ENCODE results near the gene MAMLD1. TPM values are rescaled to one million over a fixed set of nuclear protein-coding genes. Genes with fewer than 3 reads are reported as not detected.

MAMLD1 gene
- total RNA-seq, 3 donors from 2014 or later (not counting 1 experiment from before 2014, with no cell fraction given): 0.23 to 1.1 (median 0.45) TPM

GRCh38 chrX:150522494-150522893 is 159.4 kb downstream of the MAMLD1 start:
- Mint-ChIP-seq H3K4me1 (no peaks in the 10 kb centered on the region), H3K9me3 (no peaks in the 10 kb centered on the region), H3K4me3 (no peak overlapping the region), H3K36me3 (no peaks in the 10 kb centered on the region), H3K27ac (no peak overlapping the region), H3K27me3 (ENCODE audit: low read depth in 2 of 2) (peaks cover 0 to 5% of the 10 kb centered on the region in 2 donors)
- DNase-seq (no peak), ATAC-seq (no peak)
- WGBS (ENCODE audit: insufficient coverage): 89% methylated on average over 1 of the region's 2 CpGs
- no peak overlapping the region for H3K27ac ChIP-seq (ENCODE audit: low read length)
- no peaks in the 10 kb centered on the region for H3K9me3 ChIP-seq (ENCODE audit: control insufficient read depth, insufficient read depth, low read length)
- intact Hi-C loops (cut with micrococcal nuclease): no loop called here
- H3K27me3 ChIP-seq (ENCODE audit: control insufficient read depth, insufficient read depth, low read length): no peaks in the 10 kb centered on the region
- no peaks in the 10 kb centered on the region for H3K4me1 ChIP-seq (ENCODE audit: control insufficient read depth, insufficient read depth, low read length)
- H3K36me3 ChIP-seq (ENCODE audit: control insufficient read depth, insufficient read depth, low read length): no peaks in the 10 kb centered on the region
- H3K4me3 ChIP-seq (ENCODE audit: low read length): no peak overlapping the region
- no peak for TF ChIP-seq CTCF (IDR thresholded peaks at IDR 0.05)

GRCh38 chrX:150525061-150525919 is 162.2 kb downstream of the MAMLD1 start:
- Mint-ChIP-seq H3K27ac (no peak overlapping the region), H3K36me3 (no peaks in the 10 kb centered on the region), H3K4me3 (no peak overlapping the region), H3K27me3 (ENCODE audit: low read depth in 2 of 2) (peaks cover 0 to 5% of the 10 kb centered on the region in 2 donors), H3K4me1 (no peaks in the 10 kb centered on the region), H3K9me3 (no peaks in the 10 kb centered on the region)
- intact Hi-C loops (cut with micrococcal nuclease): no loop called here
- DNase-seq (no peak), ATAC-seq (no peak)
- H3K4me1 ChIP-seq (ENCODE audit: control insufficient read depth, insufficient read depth, low read length): no peaks in the 10 kb centered on the region
- no peak overlapping the region for H3K27ac ChIP-seq (ENCODE audit: low read length)
- WGBS (ENCODE audit: insufficient coverage): 87% methylated on average over 10 of the region's 10 CpGs
- H3K4me3 ChIP-seq (ENCODE audit: low read length): no peak overlapping the region
- TF ChIP-seq CTCF (IDR thresholded peaks at IDR 0.05): no peak
- H3K36me3 ChIP-seq (ENCODE audit: control insufficient read depth, insufficient read depth, low read length): no peaks in the 10 kb centered on the region
- H3K27me3 ChIP-seq (ENCODE audit: control insufficient read depth, insufficient read depth, low read length): no peaks in the 10 kb centered on the region
- no peaks in the 10 kb centered on the region for H3K9me3 ChIP-seq (ENCODE audit: control insufficient read depth, insufficient read depth, low read length)

GRCh38 chrX:150526692-150527091 is 163.6 kb downstream of the MAMLD1 start:
- Histone ChIP-seq H3K36me3 (ENCODE audit: control insufficient read depth, insufficient read depth, low read length) (no peaks in the 10 kb centered on the region), H3K4me3 (ENCODE audit: low read length) (no peak overlapping the region), H3K9me3 (ENCODE audit: control insufficient read depth, insufficient read depth, low read length) (no peaks in the 10 kb centered on the region), H3K4me1 (ENCODE audit: control insufficient read depth, insufficient read depth, low read length) (no peaks in the 10 kb centered on the region), H3K27ac (ENCODE audit: low read length) (no peak overlapping the region), H3K27me3 (ENCODE audit: control insufficient read depth, insufficient read depth, low read length) (no peaks in the 10 kb centered on the region)
- no peak for TF ChIP-seq CTCF (IDR thresholded peaks at IDR 0.05)
- DNase-seq (no peak), ATAC-seq (no peak)
- peaks cover 0 to 5% of the 10 kb centered on the region in 2 donors for H3K27me3 Mint-ChIP-seq (ENCODE audit: low read depth in 2 of 2)
- no peak overlapping the region for H3K27ac Mint-ChIP-seq
- no peaks in the 10 kb centered on the region for H3K36me3 Mint-ChIP-seq
- intact Hi-C loops (cut with micrococcal nuclease): no loop called here
- no peaks in the 10 kb centered on the region for H3K9me3 Mint-ChIP-seq
- H3K4me3 Mint-ChIP-seq: no peak overlapping the region
- H3K4me1 Mint-ChIP-seq: no peaks in the 10 kb centered on the region
- 92% methylated on average over 6 of the region's 7 CpGs for WGBS (ENCODE audit: insufficient coverage)

Measured in natural killer cell (primary cell).